SK-N-SH treated with all-trans-retinoic acid at 6 μM for 48 hours (cell line): Measurements from ENCODE around the gene MAPK8IP3.
A peak's percentile ranks its signal among the peaks of the same experiment; 100 is the strongest.

Experiments
- ATAC-seq: fragments of 200-7000 bp; cut with Tn5 transposase; 3 replicates; pipeline ENCODE4 v1.9.1; 2020; ENCODE audit warnings: mild to moderate bottlenecking, moderate library complexity
- ARNTL ChIP-seq: fragments of 450-650 bp; formaldehyde crosslinking; IDR thresholded peaks from 2 replicates; pipeline ENCODE4 v1.5.0; 2020; ENCODE audit warnings: low read depth, mild to moderate bottlenecking, moderate library complexity, borderline replicate concordance
- BACH2 ChIP-seq: fragments of 250-450 bp; sonication (Bioruptor Pico); IDR thresholded peaks from 2 replicates; pipeline ENCODE4 v1.9.0; 2021; ENCODE audit warnings: mild to moderate bottlenecking, borderline replicate concordance
- ESRRG ChIP-seq: fragments of 250-450 bp; sonication (Bioruptor Pico); IDR thresholded peaks from 2 replicates; pipeline ENCODE4 v1.6.1; 2021; ENCODE audit warnings: mild to moderate bottlenecking
- GLIS3 ChIP-seq: fragments of 250-450 bp; sonication (Bioruptor Pico); IDR thresholded peaks from 2 replicates; pipeline ENCODE4 v1.5.0; 2020; ENCODE audit warnings: mild to moderate bottlenecking, moderate library complexity
- OSR1 ChIP-seq: fragments of 250-450 bp; sonication (Bioruptor Pico); IDR thresholded peaks from 2 replicates; pipeline ENCODE4 v1.8.0; 2022; ENCODE audit warnings: moderate library complexity, mild to moderate bottlenecking, inconsistent platforms
- PPARA ChIP-seq: fragments of 250-450 bp; sonication (Bioruptor Pico); IDR thresholded peaks from 2 replicates; pipeline ENCODE4 v1.5.0; 2020; ENCODE audit warnings: mild to moderate bottlenecking, borderline replicate concordance
- RARB ChIP-seq: fragments of 250-450 bp; sonication (Bioruptor Pico); IDR thresholded peaks from 2 replicates; pipeline ENCODE4 v1.8.0; 2021; ENCODE audit warnings: mild to moderate bottlenecking, moderate library complexity
- SNAI2 ChIP-seq: fragments of 250-450 bp; sonication (Bioruptor Pico); IDR thresholded peaks from 2 replicates; pipeline ENCODE4 v1.5.0; 2020; ENCODE audit warnings: mild to moderate bottlenecking, moderate library complexity
- TCF4 ChIP-seq: fragments of 250-450 bp; sonication (Bioruptor Pico); IDR thresholded peaks from 2 replicates; pipeline ENCODE4 v1.8.0; 2021; ENCODE audit warnings: mild to moderate bottlenecking, moderate library complexity, borderline replicate concordance
- ZFP3 ChIP-seq: fragments of 250-450 bp; sonication (Bioruptor Pico); IDR thresholded peaks from 2 replicates; pipeline ENCODE4 v1.5.0; 2020; ENCODE audit warnings: mild to moderate bottlenecking, moderate library complexity
- ZFP30 ChIP-seq: fragments of 450-650 bp; formaldehyde crosslinking; IDR thresholded peaks from 2 replicates; pipeline ENCODE4 v1.5.0; 2022; ENCODE audit warnings: mild to moderate bottlenecking, moderate library complexity
- ZNF565 ChIP-seq: fragments of 450-650 bp; formaldehyde crosslinking; conservative IDR thresholded peaks from 2 replicates; pipeline ENCODE4 v1.5.0; 2020; ENCODE audit warnings: low read depth, mild to moderate bottlenecking, moderate library complexity
- ZNF70 ChIP-seq: fragments of 450-650 bp; formaldehyde crosslinking; IDR thresholded peaks from 2 replicates; pipeline ENCODE4 v1.5.0; 2020; ENCODE audit warnings: mild to moderate bottlenecking, moderate library complexity
- ZNF8 ChIP-seq: fragments of 450-650 bp; formaldehyde crosslinking; IDR thresholded peaks from 2 replicates; pipeline ENCODE4 v1.5.0; 2020; ENCODE audit warnings: mild to moderate bottlenecking, moderate library complexity
- TF ChIP-seq, protein P1 (sequence below): fragments of 250-450 bp; sonication (Bioruptor Pico); IDR thresholded peaks from 2 replicates; pipeline ENCODE4 v1.5.1; 2021; ENCODE audit warnings: mild to moderate bottlenecking, moderate library complexity
- TF ChIP-seq, protein P2 (sequence below): fragments of 250-450 bp; sonication (Bioruptor Pico); IDR thresholded peaks from 2 replicates; pipeline ENCODE4 v1.5.0; 2020; ENCODE audit warnings: mild to moderate bottlenecking, moderate library complexity
- TF ChIP-seq, protein P3 (sequence below): fragments of 250-450 bp; sonication (Bioruptor Pico); IDR thresholded peaks from 2 replicates; pipeline ENCODE4 v1.5.1; 2020; ENCODE audit warnings: low read depth, mild to moderate bottlenecking, moderate library complexity

MAPK8IP3 gene, protein sequence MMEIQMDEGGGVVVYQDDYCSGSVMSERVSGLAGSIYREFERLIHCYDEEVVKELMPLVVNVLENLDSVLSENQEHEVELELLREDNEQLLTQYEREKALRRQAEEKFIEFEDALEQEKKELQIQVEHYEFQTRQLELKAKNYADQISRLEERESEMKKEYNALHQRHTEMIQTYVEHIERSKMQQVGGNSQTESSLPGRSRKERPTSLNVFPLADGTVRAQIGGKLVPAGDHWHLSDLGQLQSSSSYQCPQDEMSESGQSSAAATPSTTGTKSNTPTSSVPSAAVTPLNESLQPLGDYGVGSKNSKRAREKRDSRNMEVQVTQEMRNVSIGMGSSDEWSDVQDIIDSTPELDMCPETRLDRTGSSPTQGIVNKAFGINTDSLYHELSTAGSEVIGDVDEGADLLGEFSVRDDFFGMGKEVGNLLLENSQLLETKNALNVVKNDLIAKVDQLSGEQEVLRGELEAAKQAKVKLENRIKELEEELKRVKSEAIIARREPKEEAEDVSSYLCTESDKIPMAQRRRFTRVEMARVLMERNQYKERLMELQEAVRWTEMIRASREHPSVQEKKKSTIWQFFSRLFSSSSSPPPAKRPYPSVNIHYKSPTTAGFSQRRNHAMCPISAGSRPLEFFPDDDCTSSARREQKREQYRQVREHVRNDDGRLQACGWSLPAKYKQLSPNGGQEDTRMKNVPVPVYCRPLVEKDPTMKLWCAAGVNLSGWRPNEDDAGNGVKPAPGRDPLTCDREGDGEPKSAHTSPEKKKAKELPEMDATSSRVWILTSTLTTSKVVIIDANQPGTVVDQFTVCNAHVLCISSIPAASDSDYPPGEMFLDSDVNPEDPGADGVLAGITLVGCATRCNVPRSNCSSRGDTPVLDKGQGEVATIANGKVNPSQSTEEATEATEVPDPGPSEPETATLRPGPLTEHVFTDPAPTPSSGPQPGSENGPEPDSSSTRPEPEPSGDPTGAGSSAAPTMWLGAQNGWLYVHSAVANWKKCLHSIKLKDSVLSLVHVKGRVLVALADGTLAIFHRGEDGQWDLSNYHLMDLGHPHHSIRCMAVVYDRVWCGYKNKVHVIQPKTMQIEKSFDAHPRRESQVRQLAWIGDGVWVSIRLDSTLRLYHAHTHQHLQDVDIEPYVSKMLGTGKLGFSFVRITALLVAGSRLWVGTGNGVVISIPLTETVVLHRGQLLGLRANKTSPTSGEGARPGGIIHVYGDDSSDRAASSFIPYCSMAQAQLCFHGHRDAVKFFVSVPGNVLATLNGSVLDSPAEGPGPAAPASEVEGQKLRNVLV (N-terminal part only)

DNA sequence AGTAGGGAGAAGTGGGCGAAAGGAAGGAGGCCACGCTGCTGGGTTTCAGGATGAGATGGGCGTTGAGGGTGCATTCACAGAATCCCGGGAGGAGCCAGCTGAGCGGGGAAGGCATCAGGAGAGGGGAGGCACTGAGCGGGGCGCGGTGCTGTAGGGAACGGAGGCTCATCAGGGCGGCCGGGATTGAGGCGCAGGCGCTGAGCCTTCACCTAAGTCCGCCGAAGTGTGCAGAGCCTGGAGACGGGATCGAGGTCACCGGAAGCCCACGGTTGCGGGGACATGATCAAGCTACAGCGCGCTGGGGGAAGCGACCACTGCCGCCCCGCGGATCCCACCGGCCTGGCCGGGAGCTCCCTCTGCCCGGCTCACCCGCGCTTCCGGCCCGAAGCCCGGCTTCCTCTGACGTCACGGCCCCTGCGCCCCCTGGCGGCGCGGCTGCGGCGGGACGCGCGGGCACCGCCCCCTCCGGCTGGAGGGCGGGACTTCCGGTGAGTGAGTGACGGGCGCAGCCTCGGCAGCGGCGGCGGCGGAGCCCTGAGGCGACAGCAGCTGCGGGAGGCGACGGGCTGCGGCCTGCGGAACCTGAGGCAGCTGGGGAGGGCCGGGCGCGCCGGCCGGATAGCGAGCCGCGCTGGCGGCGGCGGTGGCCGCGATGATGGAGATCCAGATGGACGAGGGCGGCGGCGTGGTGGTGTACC lies at the start of gene MAPK8IP3:
Gene MAPK8IP3, plus strand, starts transcription at position 508 of the 698 bp plus-strand sequence. Its CDS starts 145 bp downstream, at position 653.
- peak; percentile 81 for ATAC-seq

DNA sequence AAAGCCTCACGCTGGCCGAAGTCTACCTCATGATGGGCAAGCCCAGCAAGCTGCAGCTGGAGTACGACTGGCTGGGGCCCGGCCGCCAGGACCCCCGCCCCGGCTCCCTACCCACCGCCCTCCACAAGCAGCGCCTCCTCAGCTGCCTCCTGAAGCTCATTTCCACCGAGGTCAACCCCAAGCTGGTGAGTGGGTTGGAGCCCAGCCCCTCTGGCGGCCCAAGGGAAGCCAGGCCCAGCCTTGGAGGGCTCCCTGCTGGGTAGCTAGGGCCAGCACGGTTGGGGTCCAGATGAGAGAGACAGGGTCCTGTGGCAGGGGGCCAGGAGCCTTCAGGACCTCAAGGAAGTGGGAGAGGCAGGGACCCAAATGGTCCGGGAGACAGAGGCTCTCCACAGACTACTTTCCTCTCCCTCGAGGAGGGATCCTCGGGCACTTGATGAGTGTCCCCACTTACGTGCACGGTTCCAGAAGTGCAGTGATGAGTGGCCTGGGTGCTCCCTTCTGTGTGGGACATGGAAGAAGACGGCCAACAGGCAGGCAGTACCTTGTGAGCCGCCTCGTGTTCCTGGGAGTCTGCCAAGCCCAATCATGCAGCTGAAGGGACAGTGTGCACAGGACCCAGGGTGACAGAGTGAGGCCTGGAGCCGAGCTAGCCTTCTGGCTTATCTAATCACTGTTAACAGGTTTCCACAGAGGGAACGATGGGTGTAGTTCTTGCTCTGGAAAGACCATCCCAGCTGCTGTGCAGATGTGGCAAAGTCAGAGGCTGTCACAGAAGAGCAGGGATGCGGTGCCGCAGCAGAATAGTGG lies 49.0 kb upstream of the MAPK8IP3 start:
- TF ChIP-seq SNAI2 (CRISPR knock-in tag), result no peak
- TF ChIP-seq ZFP3 (CRISPR knock-in tag), result no peak
- TF ChIP-seq BACH2 (CRISPR knock-in tag), result no peak
- TF ChIP-seq, protein P1, sequence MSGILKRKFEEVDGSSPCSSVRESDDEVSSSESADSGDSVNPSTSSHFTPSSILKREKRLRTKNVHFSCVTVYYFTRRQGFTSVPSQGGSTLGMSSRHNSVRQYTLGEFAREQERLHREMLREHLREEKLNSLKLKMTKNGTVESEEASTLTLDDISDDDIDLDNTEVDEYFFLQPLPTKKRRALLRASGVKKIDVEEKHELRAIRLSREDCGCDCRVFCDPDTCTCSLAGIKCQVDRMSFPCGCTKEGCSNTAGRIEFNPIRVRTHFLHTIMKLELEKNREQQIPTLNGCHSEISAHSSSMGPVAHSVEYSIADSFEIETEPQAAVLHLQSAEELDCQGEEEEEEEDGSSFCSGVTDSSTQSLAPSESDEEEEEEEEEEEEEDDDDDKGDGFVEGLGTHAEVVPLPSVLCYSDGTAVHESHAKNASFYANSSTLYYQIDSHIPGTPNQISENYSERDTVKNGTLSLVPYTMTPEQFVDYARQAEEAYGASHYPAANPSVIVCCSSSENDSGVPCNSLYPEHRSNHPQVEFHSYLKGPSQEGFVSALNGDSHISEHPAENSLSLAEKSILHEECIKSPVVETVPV (CRISPR knock-in tag), result no peak
- TF ChIP-seq, protein P2, sequence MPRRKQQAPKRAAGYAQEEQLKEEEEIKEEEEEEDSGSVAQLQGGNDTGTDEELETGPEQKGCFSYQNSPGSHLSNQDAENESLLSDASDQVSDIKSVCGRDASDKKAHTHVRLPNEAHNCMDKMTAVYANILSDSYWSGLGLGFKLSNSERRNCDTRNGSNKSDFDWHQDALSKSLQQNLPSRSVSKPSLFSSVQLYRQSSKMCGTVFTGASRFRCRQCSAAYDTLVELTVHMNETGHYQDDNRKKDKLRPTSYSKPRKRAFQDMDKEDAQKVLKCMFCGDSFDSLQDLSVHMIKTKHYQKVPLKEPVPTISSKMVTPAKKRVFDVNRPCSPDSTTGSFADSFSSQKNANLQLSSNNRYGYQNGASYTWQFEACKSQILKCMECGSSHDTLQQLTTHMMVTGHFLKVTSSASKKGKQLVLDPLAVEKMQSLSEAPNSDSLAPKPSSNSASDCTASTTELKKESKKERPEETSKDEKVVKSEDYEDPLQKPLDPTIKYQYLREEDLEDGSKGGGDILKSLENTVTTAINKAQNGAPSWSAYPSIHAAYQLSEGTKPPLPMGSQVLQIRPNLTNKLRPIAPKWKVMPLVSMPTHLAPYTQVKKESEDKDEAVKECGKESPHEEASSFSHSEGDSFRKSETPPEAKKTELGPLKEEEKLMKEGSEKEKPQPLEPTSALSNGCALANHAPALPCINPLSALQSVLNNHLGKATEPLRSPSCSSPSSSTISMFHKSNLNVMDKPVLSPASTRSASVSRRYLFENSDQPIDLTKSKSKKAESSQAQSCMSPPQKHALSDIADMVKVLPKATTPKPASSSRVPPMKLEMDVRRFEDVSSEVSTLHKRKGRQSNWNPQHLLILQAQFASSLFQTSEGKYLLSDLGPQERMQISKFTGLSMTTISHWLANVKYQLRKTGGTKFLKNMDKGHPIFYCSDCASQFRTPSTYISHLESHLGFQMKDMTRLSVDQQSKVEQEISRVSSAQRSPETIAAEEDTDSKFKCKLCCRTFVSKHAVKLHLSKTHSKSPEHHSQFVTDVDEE (CRISPR knock-in tag), result no peak
- TF ChIP-seq RARB, result no peak
- TF ChIP-seq, protein P3, sequence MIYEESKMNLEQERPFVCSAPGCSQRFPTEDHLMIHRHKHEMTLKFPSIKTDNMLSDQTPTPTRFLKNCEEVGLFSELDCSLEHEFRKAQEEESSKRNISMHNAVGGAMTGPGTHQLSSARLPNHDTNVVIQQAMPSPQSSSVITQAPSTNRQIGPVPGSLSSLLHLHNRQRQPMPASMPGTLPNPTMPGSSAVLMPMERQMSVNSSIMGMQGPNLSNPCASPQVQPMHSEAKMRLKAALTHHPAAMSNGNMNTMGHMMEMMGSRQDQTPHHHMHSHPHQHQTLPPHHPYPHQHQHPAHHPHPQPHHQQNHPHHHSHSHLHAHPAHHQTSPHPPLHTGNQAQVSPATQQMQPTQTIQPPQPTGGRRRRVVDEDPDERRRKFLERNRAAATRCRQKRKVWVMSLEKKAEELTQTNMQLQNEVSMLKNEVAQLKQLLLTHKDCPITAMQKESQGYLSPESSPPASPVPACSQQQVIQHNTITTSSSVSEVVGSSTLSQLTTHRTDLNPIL (CRISPR knock-in tag), result no peak
- TF ChIP-seq GLIS3, result no peak
- no peak for TF ChIP-seq OSR1 (CRISPR knock-in tag)
- TF ChIP-seq ZNF70 (CRISPR knock-in tag), result no peak
- TF ChIP-seq TCF4, result no peak
- no peak for ATAC-seq

More for the DNA sequence above, at the start of gene MAPK8IP3:
- TF ChIP-seq ZNF70 (CRISPR knock-in tag), result no peak
- TF ChIP-seq, protein P2 (CRISPR knock-in tag), result 0 out of 2 replicates have a peak, but pooled peaks have one; percentile 12
- TF ChIP-seq GLIS3, result peak; percentile 79; the same call in 1 of the 2 replicates
- TF ChIP-seq ZFP3 (CRISPR knock-in tag), result peak; percentile 85
- TF ChIP-seq ARNTL (CRISPR knock-in tag), result no peak
- TF ChIP-seq, protein P1 (CRISPR knock-in tag), result peak; percentile 53; the same call in 1 of the 2 replicates
- TF ChIP-seq ZNF565 (CRISPR knock-in tag), result no peak
- TF ChIP-seq PPARA (CRISPR knock-in tag), result no peak
- no peak for TF ChIP-seq ZFP30 (CRISPR knock-in tag)
- 0 out of 2 replicates have a peak, but pooled peaks have one; percentile 44 for TF ChIP-seq ESRRG (CRISPR knock-in tag)
- TF ChIP-seq ZNF8 (CRISPR knock-in tag), result no peak
